SW480 (cell line): ENCODE measurements around the gene SLC24A3.

Experiments used
- DNase-seq: peaks from one replicate; pipeline ENCODE4 v3.0.0-alpha.2; 2016; ENCODE audit warnings: low spot score

SLC24A3 gene

GRCh38 chr20:19426356-19426755 is 213.9 kb downstream of the SLC24A3 start:
- DNase-seq, result no peak

DNA sequence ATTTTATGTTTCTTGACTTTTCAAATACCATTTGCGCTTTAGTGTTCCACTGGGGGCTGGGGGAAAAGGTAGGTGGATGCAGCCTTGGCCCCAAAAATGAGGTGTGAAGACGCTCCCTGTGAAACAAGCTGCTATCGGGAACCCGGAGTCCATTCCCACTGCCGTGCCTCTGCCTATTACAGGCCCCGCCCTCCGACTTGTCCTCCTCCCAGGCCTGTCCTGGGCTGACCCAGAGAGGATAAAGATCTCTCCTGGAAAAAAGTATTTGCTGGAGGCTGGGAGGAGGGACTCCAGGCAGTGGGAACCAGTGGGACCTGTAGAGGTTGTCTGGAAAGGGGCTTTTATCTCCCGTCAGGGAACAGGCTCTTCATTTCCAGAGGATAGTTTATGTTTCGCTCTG is 215.0 kb downstream of the SLC24A3 start:
- DNase-seq, result no peak

GRCh38 chr20:19427913-19428312 is 215.5 kb downstream of the SLC24A3 start:
- DNase-seq, result no peak

DNA sequence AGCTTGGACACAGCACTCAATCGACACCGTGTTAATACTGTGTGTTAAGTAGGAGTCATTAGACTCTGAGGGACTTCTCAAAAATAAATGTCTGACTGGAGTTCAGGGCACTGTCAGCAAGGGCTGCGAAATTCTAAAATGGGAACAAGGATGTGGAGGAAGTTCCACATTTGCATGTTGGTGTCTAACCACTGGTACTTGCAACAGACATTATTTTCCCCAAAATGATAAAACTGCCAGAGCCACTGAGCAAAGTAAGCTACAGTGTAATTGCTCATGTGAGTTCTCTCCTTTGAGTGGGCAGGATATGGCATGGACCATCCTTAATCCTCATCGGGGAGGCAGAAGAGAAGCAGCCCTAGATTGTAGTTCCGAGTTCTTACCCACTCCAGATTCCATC is 215.9 kb downstream of the SLC24A3 start:
- DNase-seq, result no peak

DNA sequence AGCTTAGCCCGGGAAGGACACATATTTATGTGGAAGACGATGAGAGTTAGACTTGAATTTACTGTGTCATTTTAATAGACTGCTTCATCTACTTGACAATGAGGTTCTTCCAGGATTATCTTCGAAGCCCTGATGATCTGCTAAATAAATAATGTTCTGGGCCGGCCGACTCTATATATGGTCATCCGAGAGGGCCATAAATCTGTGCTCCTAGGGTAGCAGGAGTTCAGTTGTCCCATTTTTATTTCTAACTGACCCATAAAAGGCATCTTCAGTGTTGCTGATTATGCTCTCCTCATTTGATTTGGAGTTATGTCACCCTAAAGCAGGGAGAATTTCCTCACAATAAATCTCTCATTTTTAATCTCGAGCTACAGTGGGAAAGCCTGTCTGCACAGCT is 217.1 kb downstream of the SLC24A3 start:
- DNase-seq, result no peak

GRCh38 chr20:19430641-19431315 is 218.3 kb downstream of the SLC24A3 start:
- DNase-seq, result no peak

DNA sequence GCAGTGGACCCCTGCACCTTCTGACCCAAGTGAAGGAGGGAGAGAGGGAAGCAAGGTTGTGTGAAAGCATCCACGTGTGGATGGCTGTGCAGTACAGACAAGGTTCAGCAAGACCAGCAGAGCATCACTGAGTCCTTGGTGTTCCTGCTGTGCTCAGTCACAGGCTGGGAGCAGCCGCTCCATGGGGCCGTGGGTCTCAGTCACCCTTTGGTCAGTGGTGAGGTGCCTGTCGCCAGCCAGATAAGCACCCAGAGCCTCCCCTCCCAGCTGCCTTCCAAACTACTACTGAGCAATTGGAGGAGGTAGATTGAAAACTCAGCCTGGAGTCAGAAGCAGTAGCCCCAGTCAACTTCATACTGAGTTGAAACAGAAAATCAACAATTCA is 218.9 kb downstream of the SLC24A3 start:
- no peak for DNase-seq

GRCh38 chr20:19431906-19432305 is 219.5 kb downstream of the SLC24A3 start:
- DNase-seq, result peak; percentile 11

DNA sequence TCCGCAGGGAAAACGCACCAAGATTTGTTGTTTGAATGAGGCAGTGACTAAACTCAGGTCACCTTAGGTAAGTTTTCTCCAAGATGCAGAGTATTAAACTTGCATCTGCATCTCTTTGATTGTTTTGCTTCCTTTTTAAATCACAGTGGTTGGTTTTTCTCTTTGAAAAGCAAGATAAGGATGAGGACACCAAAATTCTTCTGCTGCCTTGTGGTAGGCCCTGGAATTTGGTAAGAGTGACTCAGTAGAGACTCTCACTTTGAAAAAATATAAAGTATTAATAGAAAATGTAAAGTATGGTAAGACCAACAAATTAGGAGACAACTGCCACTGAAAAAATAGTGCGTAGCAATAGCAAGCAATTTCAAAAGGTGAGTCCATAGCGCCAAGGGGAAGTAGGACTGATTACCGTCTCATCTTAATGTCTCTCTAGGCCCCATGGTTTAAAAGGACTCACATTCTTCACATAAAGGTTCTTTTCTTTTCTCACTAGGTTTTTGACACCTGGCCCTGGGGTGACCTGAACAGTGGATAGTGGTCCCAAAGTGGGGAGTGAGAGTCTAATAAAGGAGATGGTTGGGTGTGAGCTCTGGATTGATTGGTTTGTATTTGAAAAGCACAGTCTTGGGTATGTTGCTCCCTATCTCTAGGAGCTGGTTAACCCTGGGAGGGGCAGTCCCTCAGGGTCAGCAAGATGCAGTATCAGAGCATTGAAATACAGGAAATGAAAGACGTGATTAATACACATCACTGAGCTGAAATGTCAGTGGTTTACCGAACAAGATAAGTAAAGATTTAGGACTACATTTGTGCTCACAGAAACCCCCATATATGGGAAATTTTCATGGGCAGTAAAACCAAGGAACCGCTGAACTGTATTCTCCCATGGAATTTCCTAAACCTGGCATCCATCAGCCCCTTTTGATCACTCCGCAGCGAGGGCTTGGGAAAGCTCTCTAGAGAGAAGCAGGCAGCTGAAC is 221.2 kb downstream of the SLC24A3 start:
- DNase-seq, result no peak

- no peak for DNase-seq
Measured at GRCh38 chr20:19435316-19435715, 222.9 kb downstream of the SLC24A3 start.

DNA sequence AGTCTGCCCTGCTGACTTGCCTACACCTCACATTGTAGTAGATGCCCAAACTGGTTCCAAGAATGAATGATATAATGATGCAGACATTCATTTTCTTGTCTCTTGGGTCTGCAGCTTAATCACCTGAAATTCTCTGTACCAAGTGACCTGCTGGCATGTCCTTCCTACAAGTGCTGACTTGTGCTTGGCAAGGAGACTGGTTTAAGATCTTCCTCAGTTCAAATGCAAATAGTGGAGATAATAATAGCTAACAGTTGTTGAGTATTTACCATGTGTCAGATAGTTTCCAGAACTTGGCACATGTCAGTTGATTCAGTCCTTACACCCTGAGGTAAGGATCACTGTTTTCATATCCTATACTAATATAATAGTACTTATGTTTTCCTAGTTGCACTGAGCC is 223.4 kb downstream of the SLC24A3 start:
- DNase-seq, result no peak

DNA sequence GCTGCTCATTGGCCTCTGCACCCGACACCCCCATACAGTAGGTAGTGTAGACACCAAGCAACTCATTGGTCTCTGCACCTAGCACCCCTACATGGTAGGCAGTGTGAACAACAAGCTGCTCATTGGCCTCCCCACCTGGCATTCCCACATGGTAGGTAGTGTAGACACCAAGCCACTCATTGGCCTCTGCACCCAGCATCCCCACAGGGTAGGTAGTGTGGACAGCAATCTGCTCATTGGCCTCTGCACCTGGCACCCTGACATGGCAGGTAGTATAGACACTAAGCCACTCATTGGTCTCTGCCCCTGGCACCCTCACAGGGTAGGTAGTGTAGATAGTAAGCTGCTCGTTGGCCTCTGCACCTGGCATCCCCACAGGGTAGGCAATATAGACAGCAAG is 226.0 kb downstream of the SLC24A3 start:
- no peak for DNase-seq

GRCh38 chr20:19440660-19441527 is 228.5 kb downstream of the SLC24A3 start:
- no peak for DNase-seq

DNA sequence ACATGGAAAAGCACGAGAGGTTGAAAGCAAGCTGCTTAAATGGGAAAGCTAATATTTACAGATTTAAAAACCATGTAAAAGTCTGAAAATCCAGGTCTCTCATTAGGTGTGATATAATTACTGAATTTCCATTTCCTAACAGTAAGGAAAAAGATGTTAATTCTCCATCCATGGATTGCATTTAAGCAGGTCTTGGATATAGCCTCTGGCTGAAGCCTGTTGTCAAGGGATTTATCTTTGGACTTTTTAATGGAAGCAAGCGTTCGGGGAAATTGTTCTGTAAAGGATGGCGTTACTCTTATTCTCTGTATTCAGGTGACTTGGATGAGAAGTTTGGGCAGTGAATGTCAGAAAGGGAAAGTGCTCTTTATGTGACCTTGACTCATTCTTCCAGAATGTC is 233.8 kb downstream of the SLC24A3 start:
- DNase-seq, result no peak

- no peak for DNase-seq
Measured at GRCh38 chr20:19448632-19449031, 236.2 kb downstream of the SLC24A3 start.

GRCh38 chr20:19449051-19449450 is 236.6 kb downstream of the SLC24A3 start:
- DNase-seq, result no peak

DNA sequence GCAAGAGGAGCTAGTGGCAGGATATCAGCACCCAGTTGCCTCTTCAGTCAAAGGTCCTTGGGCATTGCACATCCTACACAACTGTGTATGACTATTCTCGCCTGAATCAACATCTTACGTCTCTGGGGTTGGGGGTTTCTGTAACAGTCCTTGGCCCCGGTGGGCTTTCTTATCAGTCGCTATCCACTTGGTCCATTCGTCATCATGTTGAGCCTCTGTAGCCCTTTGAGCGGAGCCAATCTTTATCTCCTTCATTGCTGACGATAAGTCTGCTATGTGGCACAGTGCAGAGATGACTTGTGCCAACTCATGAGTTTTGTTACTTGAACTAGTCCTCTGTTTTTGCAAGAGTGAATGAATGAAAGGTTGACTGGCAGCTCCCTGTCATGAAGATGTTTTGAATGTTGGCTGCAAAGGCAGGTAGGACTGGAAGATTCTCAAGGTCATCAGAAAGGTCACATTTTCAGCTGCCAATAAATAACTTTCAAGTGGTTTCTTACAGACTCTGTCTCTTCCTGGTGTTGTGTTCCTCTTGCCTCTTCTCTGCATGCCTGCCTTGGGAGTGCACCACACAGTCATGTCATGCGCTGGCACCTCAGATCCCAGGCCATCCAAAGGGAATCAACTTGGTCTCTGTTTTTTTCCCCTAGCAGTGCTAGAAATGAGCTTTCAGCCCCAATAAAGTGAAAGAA is 238.9 kb downstream of the SLC24A3 start:
- no peak for DNase-seq

GRCh38 chr20:19451923-19452295 is 239.5 kb downstream of the SLC24A3 start:
- no peak for DNase-seq

GRCh38 chr20:19453410-19453809 is 241.0 kb downstream of the SLC24A3 start:
- DNase-seq, result no peak

DNA sequence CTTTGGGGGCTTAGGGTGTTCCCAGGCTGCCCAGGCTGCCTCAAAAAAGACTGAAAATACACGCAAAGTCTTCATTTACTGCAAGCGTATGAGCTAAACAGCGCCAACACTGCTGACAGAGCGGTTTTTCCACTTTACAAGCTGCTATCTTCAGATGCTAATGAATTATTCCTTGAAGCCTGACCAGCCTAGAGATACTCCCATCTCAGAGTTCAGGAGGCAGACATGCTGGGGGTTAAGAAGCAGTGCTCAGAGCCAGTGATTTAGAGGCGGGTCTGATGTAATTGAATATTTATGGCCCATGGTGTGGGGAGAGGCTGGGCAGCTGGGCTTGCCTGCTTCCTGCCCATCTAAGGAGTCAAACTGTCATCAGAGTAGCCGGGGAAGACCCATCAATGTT is 241.4 kb downstream of the SLC24A3 start:
- no peak for DNase-seq

- DNase-seq, result no peak
Measured at GRCh38 chr20:19456595-19457395, 244.4 kb downstream of the SLC24A3 start.
